Stimulated activated CD4-positive, alpha-beta T cell treated with anti-CD3 and anti-CD28 coated beads, Interleukin-15, amount 100 ng/mL, for 24 hours (primary cell): ENCODE results near the gene BOC.

Source experiments
- DNase-seq: peaks from one replicate; pipeline ENCODE4 v3.0.0-alpha.2; 2020

The BOC gene

DNA sequence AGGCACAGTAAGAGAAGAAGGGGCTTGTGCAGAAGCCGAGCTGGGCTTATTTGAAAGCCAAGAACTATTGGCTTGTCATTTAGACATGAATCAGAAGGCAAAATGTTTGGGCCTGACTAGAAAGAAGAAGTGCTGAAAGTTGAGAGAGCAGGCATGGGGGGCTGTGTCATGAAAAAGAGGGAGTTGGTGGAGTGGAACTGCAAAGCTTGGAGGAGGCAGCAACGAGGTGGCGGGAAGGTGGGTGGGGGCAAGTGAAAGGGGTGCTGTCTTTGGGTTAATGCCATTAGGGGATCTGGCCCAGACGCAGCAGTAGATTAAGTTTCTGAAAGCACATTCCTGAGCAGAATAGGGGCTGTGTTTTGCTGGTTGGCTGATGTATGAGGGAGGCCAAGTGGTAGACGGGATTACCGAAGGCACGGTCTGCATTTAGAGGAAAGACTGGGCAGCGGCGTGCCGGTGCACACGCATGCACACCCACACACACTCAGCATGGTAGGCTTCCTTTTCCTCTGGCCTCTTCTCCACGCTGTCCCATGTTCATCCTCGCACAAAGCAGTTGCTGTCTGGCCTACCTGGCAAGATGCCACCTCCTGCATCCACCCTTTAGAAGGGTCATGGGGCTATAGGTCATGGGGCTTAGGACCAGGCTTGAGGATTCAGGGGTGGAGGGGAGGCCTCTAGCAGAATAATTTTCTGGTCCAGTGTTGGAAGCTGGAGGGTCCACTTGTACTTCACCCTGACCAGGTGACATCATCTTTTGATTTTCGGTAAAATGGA lies 43.0 kb downstream of the BOC start:
- DNase-seq: no peak

GRCh38 chr3:113255100-113255853 lies 43.9 kb downstream of the BOC start:
- DNase-seq: no peak

DNA sequence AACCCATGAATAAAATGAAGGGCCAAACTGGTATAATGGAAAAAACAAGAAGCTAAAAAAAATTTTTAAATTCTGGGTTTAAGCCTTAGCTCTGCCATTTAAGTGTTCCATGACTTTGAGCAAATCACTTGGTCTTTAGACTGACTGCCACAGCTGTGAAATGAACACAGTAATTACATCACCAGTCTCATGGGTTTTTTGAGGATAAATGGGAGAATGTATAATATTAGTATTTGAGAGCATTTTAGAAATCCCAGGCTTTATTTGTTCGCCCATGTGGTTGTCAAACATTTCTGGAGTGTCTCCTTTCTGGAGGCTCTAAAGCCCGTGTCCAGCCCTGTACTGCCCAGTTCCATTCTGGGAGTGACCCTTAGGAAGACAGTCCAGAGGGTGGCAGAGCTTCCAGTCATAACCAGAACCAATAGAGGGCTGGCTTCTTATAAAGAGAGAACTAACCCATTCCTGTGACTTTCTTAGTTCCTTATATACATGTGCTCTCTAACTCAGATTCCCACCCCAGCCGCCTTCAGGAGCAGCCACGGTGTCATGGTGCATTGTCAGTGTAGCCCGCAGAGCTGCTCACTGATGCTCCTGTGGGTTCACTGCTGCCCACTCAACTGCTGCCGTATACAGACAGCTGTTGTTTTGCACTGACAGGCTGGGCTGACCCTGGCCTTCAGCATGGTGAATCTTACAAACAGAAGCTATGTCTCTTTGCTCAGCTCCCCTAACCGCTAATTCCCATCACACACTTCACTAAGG lies 44.7 kb downstream of the BOC start:
- DNase-seq: no peak

DNA sequence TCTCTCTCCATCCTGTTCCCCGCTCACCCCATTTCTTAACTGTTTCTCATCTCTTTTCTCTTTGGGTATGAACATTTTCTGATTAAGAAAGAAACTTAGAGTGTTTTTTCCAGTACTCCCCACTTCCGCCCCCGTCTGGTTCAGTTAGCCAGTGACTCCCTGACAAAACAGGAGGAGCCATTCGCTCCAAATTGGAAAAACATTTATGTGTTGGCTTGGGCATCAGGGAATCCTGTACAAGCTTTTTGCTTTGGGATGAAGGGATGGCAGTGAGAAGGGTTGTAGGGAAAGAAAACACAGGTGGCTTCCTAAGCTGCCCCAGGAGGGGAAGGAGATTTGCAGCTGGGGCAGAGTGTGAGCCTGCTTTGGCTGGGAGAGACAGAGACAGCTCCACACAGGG lies 47.0 kb downstream of the BOC start:
- DNase-seq: no peak

GRCh38 chr3:113259196-113259595 lies 47.8 kb downstream of the BOC start:
- DNase-seq: no peak

DNA sequence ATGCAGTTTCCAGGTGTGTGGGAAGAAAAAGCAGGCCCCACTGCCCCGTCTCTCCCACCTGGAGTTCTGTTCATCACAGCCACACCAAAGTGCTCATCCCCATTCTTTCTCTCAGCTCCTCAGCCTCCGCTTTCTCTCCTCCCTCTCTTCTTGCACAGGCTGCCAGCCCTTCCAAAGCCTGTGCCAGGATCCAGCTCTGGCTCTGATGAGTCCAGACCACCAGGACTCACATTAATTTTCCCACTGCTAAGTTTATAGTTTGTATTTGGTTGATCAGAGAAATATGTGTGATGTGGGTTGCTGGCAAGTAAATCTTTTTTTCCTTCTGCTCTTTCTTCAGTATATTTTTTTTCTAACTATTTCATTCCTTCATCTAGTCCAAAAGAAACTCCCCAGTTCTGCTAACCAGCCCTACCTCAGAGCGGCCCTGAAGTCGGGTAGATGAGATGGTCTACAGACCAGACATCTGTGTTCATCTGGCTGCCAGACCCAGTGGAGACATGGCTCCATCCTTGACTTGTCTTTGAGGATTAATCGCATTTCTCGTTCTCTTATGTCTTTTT lies 49.8 kb downstream of the BOC start:
- no peak for DNase-seq

- no peak for DNase-seq
Observed at GRCh38 chr3:113261626-113262303, 50.4 kb downstream of the BOC start.

DNA sequence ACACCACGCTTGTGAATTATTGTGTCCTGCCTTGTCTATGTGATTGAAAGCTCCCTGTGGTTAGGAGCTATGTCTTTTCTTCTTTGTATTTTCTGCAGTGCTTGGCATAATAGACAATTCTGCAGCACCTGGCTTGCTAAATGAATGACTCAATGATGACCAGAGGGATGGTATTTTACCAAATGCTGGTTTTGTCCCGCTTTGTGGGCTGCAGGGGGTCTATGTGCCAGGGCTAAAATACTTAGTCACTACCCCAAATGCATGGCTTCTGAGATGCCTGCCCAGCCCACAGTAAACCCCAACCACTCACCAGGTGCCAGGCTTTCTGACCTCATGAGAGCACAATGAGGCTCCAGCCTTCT lies 50.9 kb downstream of the BOC start:
- DNase-seq: no peak

DNA sequence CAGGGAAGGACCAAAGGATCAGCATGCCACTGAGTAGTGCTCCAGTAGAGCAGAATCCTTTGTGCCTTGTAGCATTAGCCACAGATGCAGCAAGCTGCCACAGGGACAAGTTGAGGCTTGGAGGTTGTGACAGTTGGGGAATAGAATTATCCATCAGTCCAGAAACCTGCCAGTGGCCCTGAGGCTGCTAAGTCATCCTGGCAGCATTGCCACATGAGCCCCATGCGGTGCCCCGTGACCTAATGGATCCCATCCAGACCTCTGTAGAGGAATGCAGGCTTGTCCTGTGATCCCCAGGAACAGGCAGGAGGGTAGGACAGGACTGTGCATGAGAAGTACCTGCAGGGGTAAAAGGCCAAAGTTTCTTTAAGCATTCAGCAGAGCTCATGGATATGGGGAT lies 51.7 kb downstream of the BOC start:
- DNase-seq: no peak

DNA sequence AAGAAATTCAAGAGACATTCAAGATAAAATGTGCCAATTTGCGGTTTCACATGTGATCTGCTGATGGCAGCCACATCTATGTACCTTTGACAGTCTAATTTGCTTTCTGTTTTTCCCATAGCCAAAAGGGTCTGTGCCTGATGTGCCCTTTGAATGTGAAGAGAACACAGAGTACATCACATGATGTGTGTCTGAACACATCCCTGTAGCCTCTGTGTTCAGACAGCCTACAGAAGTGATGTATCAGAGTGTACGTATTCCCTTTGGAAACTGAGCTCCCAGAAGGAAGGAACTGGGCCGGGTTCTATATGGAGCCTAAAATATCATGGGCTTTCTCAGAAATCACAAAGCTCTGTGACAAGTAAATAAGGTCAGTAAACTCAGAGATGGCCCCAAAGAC lies 52.4 kb downstream of the BOC start:
- no peak for DNase-seq

- no peak for DNase-seq
Observed at GRCh38 chr3:113264283-113265131, 53.1 kb downstream of the BOC start.

DNA sequence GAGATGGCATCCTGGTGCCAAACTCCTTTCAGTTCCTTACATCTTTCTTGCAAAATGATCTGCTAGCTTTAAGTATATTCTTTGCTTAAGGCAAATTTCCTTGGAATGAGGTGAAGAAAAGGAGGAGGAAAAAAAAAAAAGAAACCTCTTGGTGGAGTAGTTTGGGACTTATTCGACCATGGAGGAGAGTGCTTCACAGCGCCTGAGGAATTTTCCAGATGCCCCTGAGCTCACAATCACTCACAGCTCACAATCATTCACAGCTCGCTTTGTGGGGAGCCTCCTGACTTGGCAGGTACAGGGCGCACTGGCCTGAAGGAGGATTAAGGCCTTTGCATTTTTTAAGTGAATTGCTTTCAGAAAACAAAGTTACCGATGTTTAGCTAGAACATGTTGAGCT lies 53.9 kb downstream of the BOC start:
- DNase-seq: no peak

GRCh38 chr3:113266738-113267137 lies 55.4 kb downstream of the BOC start:
- no peak for DNase-seq

DNA sequence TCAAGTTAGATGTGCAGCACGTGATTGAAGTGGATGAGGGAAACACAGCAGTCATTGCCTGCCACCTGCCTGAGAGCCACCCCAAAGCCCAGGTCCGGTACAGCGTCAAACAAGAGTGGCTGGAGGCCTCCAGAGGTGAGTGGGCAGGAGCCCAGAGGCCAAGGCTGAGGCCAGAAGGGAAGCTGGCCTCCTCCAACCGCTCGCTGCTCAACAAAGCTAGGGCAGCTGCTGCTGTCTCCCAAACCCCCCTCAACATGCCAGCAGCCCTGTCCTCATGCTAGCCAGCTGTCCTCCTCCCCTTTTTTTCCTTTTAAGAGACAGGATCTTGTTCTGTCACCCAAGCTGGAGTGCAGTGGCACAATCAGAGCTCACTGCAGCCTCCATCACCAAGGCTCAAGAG lies 57.0 kb downstream of the BOC start:
- no peak for DNase-seq

GRCh38 chr3:113268942-113269341 lies 57.6 kb downstream of the BOC start:
- no peak for DNase-seq

DNA sequence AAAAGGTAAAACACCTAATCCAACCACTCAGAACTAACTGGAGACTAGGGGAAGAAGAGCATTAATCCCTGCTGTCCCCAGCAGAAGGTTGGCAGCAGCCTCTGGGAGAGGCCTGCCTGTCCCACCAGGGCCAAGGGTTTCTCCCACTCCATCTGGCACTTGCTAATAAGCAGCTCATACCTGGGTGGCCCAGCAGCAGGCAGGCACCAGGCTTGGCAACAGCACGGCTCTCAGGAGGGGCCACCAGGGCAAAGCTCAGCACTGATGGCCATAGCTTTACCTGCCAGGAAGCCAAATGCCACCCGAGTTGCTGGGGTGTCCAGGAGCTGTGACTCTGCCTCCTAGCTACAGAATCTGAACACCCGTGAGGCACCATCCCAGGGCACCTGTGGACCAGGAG lies 58.3 kb downstream of the BOC start:
- no peak for DNase-seq

DNA sequence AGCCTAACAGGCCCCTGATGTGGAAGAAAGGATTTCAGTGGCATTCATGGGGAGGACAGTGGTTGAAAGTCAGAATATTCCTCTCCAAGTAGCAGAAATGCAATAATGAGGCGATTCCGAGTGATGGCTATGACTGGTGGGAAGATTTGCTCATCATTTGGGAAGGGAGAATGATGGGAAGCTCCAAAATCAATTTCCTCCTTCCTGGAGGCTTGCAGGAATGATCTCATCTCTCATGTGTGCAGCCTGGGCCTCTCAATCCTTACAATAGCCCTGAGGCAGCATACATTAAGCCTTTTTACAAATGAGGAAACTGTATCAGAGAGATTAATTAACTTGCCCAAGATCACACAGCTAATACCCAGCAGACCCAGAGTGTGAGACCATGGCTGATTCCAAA lies 58.7 kb downstream of the BOC start:
- no peak for DNase-seq

GRCh38 chr3:113270786-113271185 lies 59.4 kb downstream of the BOC start:
- no peak for DNase-seq

- DNase-seq: no peak
Observed at GRCh38 chr3:113271189-113271588, 59.8 kb downstream of the BOC start.

GRCh38 chr3:113271594-113272384 lies 60.4 kb downstream of the BOC start:
- no peak for DNase-seq

DNA sequence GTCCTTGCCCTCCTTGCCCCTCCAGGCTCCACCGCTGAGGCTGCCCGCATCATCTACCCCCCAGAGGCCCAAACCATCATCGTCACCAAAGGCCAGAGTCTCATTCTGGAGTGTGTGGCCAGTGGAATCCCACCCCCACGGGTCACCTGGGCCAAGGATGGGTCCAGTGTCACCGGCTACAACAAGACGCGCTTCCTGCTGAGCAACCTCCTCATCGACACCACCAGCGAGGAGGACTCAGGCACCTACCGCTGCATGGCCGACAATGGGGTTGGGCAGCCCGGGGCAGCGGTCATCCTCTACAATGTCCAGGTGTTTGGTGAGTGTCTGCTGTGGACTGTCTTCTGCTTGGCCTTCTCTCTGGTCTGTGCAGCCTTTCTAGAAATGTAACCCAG lies 61.0 kb downstream of the BOC start:
- no peak for DNase-seq
